Astrocyte of the hippocampus (primary cell): ENCODE results near the gene CDK5RAP2.
A peak's percentile ranks its signal among the peaks of the same experiment; 100 is the strongest.

Experiments
- DNase-seq: peaks from one replicate; pipeline ENCODE4 v3.0.0; 2011; ENCODE audit warnings: low read depth, low spot score

The CDK5RAP2 gene

GRCh38 chr9:120385606-120386389, 194.2 kb downstream of the CDK5RAP2 start:
- DNase-seq = no peak

GRCh38 chr9:120384925-120385272, 195.1 kb downstream of the CDK5RAP2 start:
- DNase-seq = no peak

GRCh38 chr9:120383999-120384924, 195.7 kb downstream of the CDK5RAP2 start:
- DNase-seq = peak; percentile 86

DNA sequence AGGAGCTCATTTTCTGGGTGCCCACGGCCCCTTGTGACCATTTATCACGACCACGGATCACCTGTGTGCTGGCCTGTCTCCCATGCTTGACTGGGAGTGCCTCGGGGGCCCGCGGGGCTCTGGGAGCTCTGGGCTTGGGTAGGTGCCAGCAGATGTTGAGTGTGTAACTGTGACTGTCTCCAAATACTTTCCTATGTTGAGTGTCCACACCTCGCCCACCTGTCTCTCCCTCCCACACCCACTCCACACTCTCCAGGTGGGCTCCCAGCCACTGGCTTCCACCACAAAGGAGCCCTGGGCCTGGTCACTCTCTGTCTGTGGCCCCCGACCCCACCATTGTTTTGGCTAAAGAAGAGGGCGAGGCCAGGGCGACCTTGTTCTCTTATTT, 196.4 kb downstream of the CDK5RAP2 start:
- no peak for DNase-seq

GRCh38 chr9:120382453-120382852, 197.5 kb downstream of the CDK5RAP2 start:
- no peak for DNase-seq

DNA sequence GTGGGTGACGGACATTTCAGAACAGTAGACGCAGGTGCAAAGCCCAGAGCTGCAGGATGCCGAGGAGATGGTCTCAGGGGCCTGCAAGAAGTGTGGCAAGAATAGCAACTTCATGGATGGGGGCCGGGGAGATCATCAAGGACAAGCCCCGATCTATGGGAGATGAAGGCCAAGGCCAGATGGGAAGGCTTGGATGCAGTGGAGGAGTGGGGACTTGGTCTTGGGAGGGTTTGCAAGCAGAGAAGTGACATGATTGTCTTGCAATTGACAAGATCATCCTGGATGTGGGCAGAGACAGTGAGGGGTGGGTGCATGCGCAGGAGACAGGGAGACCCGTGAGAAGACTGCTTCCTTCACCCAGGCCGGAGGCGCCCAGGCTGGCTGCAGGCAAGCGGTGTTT, 198.1 kb downstream of the CDK5RAP2 start:
- DNase-seq = no peak

DNA sequence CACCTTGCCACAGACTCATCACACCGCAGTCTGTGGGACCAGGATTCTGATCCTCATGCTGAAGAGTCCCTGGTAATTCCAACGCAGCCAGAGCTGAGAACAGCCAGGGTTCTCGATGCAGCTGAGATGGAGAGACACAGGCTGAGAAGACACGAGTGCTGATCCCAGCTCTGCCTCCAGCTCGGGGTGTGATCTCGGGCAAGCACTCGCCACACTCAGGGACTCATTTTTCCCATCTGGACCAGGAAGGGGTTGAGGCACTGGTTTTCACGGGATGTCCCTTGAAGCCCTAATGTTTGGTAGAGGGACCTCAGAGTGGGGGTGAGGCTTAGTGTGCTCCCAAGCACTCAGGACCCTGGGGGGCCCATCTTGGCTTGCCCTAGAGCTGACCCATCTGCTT, 200.4 kb downstream of the CDK5RAP2 start:
- DNase-seq = no peak

GRCh38 chr9:120378680-120379079, 201.3 kb downstream of the CDK5RAP2 start:
- no peak for DNase-seq

- DNase-seq = no peak
Measured at GRCh38 chr9:120377268-120378159, 202.5 kb downstream of the CDK5RAP2 start.

DNA sequence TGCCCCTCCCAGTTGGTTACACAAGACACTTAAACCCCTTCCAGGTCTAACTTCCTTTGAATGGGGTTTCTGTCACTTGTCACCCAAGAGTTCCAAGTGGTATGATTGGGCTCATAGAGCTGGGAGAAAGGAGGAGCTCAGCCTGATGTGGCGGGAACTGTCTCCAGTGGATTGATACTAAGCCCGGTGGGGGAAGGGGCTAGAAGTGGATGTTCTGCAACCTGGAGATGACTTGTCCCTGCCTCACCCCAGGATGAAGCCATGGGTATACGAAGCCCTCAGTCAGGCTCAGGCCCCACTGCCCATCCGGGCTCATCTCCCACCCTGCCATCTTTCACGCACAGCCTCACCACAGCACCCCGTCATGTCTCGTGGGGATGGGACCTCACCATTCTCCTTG, 203.9 kb downstream of the CDK5RAP2 start:
- no peak for DNase-seq

DNA sequence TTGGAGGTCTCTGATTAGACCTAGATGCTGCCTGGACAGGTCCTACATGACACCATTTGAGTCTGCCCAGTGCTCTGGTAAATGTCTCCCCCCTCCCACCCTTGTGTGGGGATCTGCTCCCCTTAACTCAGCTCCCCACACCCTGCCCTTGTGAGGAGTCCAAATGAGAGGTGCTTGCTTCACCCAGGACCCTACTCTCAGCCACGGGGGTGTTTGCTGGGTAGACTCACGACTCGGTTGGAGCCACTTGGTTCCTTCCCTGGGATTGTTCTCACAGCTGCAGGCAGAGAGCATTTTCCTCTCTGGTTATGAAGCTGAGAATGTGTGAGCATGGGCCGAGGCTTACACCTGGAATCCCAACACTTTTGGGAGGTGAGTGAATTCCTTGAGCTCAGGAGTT, 204.7 kb downstream of the CDK5RAP2 start:
- no peak for DNase-seq

DNA sequence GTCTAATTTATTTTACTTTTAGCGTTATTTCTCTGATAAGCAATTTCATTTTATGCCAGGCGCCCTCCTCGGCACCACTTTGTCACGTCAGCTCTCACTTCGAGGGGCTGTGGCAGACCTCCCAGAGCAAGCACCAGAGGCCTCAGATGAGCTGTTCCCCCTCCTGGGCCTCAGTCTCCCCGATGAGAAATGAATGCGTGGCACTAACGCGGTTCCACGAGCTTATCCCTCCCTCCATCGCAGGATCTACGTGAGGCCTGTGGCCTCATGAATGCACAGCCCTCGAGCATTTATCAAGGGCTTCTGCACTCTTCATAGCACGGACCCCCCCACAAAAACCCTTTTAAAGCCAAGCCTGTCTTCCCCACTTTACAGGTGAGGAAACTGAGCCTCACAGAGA, 205.2 kb downstream of the CDK5RAP2 start:
- DNase-seq = no peak

- DNase-seq = no peak
Measured at GRCh38 chr9:120374239-120374638, 205.7 kb downstream of the CDK5RAP2 start.

- no peak for DNase-seq
Measured at GRCh38 chr9:120372040-120372439, 207.9 kb downstream of the CDK5RAP2 start.

GRCh38 chr9:120369608-120370220, 210.3 kb downstream of the CDK5RAP2 start:
- DNase-seq = no peak

- DNase-seq = no peak
Measured at GRCh38 chr9:120368799-120369198, 211.2 kb downstream of the CDK5RAP2 start.

DNA sequence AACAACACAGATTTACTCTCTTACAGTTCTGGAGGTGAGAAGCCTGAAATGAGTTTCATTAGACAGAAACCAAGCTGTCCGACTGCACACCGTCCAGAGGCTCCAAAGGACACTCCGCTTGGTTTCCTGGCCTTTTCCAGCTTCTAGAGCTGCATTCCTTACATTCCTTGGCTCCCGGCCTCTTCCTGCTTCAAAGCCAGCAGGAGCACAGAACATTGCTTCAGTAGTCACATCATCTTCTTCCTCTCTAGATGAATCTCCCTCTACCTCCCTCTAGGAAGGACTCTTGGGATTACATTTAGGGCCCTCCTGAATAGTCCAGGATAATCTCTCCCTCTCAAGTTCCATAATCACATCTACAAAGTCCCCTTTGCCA, 213.3 kb downstream of the CDK5RAP2 start:
- peak; percentile 91 for DNase-seq

DNA sequence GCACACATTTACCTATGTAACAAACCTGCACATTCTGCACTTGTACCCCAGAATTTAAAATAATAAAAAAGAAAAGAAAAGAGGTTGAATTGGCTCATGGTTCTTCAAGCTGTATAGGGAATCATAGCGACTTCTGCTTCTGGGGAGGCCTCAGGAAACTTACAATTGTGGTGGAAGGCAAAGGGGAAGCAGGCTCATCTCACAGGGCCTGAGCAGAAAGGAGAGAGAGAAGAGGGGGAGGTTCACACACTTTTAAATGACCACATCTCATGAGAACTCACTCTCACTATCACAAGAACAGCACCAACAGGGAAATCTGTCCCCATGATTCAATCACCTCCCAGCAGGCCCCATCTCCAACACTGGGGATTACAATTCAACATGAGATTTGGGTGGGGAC, 214.6 kb downstream of the CDK5RAP2 start:
- no peak for DNase-seq

DNA sequence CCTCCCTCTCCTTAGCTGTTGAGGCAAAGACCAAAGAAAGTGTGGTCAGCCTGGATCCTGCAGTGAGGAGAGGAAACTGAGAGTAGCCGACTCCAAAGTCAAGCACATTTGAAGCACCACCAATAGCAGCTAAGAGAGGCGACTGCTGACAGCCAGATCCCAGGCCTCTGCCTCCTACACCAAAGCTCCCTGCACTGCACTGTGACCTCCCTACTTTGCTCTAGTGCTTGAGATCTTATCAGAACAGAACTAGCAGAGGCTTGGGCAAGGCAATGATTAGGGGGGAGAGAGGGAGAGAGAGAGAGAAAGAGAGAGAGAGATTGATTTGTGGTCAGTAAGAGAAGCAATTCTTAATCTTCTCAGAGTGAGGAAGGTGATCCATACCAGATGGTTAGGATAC, 216.3 kb downstream of the CDK5RAP2 start:
- DNase-seq = no peak

DNA sequence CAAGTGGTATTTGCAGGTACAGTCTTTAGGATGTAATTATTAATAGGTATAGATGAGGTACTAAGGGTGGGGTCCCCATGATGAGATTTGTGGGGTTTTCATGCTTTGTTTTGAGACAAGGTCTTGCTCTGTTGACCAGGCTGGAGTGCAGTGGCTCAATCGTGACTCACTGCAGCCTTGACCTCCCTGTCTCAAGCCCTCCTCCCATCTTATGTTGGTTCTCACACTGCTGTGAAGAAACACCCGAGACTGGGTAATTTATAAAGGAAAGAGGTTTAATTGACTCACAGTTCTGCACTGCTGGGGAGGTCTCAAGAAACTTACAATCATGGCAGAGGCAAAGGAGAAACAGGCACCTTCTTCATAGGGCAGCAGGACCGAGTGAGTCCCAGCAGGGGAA, 217.5 kb downstream of the CDK5RAP2 start:
- DNase-seq = no peak

DNA sequence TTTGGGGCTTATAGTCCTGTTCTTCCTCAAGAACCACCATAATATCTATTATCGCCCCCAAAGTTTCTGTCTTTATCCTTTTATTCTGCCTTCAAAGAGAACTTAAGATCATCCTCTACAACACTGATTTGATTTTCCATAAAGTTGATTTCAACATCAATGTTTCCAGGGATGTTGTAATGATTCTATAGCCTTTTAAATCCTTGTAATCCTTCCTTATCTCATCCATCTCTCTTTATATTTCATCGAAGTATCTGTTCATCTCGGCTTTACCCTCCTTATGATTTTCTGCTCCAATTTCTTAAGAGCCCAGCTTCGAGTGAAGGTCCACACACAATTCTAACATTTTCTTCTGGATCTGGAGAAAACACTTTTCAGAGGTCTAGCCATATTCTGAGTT, 218.4 kb downstream of the CDK5RAP2 start:
- DNase-seq = no peak

DNA sequence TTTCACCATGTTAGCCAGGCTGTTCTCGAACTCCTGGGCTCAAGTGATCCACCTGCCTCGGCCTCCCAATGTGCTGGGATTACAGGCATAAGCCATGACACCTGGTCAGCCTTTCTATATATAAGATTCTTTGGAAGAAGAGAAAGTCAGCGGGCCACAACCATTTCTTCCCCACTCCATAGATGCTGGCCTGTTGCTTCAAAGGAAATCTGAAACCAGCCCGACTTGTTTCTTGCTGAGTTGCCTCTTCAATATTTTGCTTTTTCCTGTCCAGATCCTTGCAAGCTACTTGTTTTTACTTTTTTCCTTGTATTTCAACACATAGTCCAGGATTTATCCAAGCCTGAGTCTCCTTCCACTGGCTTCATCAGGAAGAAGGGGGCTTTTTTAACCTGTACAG, 219.5 kb downstream of the CDK5RAP2 start:
- no peak for DNase-seq
